OCI-LY7 (cell line): Measurements from ENCODE around the gene IDE. TPM values are rescaled to one million over a fixed set of nuclear protein-coding genes. Genes with fewer than 3 reads are reported as not detected.

Source experiments
- BruUV-seq: library from RNA; stranded (reverse); fragments of 400-500 nt; replicated peaks from 2 replicates; lab custom pipeline; 2021; lab: Mats Ljungman, UMichigan
- CTCF ChIA-PET: fragments of 300-600 bp; sonication (Branson Sonifier 250); formaldehyde crosslinking; loops from one replicate; lab custom pipeline; 2022; ENCODE audit warnings: antibody characterized with exemption; ENCODE audit not compliant: unreplicated experiment; lab: Charles Lee
- POLR2A ChIA-PET: fragments of 300-600 bp; sonication (Branson Sonifier 250); formaldehyde crosslinking; loops from one replicate; lab custom pipeline; 2022; ENCODE audit warnings: antibody characterized with exemption; lab: Charles Lee
- DNase-seq: peaks from one replicate; pipeline ENCODE4 v3.0.0-alpha.2; 2015; ENCODE audit warnings: low spot score
- H2AFZ ChIP-seq: fragments of 200-600 bp; sonication (generic), shearing (Covaris generic); 2 replicates; pipeline ENCODE4 v1.6.1; 2014; ENCODE audit warnings: mild to moderate bottlenecking, antibody characterized with exemption, low read length, moderate library complexity
- H3K27ac ChIP-seq: fragments of 200-600 bp; sonication (generic); 2 replicates; pipeline ENCODE4 v1.5.1; 2014; ENCODE audit warnings: mixed run types, low read depth, mild to moderate bottlenecking, moderate library complexity, low read length, inconsistent platforms; ENCODE audit not compliant: poor library complexity, severe bottlenecking
- H3K36me3 ChIP-seq: fragments of 200-600 bp; sonication (generic); 2 replicates; pipeline ENCODE4 v1.6.1; 2014; ENCODE audit warnings: mild to moderate bottlenecking, antibody characterized with exemption, low read length, moderate library complexity, mixed read lengths; ENCODE audit not compliant: insufficient read depth
- H3K4me1 ChIP-seq: fragments of 200-600 bp; sonication (generic); 2 replicates; pipeline ENCODE4 v1.5.1; 2014; ENCODE audit warnings: mild to moderate bottlenecking, low read length; ENCODE audit not compliant: insufficient read depth, poor library complexity, severe bottlenecking
- H3K4me2 ChIP-seq: fragments of 200-600 bp; sonication (generic); 2 replicates; pipeline ENCODE4 v1.6.1; 2014; ENCODE audit warnings: mild to moderate bottlenecking, low read length
- H3K4me3 ChIP-seq: fragments of 200-600 bp; sonication (generic); 2 replicates; pipeline ENCODE4 v1.5.1; 2014; ENCODE audit warnings: mild to moderate bottlenecking, low read depth, low read length; ENCODE audit not compliant: poor library complexity, severe bottlenecking
- H3K79me2 ChIP-seq: fragments of 200-600 bp; sonication (generic); 2 replicates; pipeline ENCODE4 v1.6.1; 2016; ENCODE audit warnings: low read depth, mild to moderate bottlenecking, low read length, moderate library complexity, mixed read lengths; ENCODE audit not compliant: insufficient read depth
- H3K9me2 ChIP-seq: fragments of 200-600 bp; sonication (generic); 2 replicates; pipeline ENCODE4 v1.6.1; 2016; ENCODE audit warnings: mild to moderate bottlenecking, low read length, mixed read lengths; ENCODE audit not compliant: insufficient read depth
- H3K9me3 ChIP-seq: fragments of 200-600 bp; sonication (generic); 2 replicates; pipeline ENCODE4 v1.6.1; 2014; ENCODE audit warnings: mild to moderate bottlenecking, mixed run types, low read length, mixed read lengths
- H4K20me1 ChIP-seq: fragments of 200-600 bp; sonication (generic); 2 replicates; pipeline ENCODE4 v1.6.1; 2014; ENCODE audit warnings: mild to moderate bottlenecking, antibody characterized with exemption, low read length, moderate library complexity, mixed read lengths; ENCODE audit not compliant: insufficient read depth
- EZH2phosphoT487 ChIP-seq: fragments of 200-600 bp; sonication (generic); IDR thresholded peaks from 2 replicates; pipeline ENCODE4 v1.6.1; 2018; ENCODE audit warnings: low read depth, borderline replicate concordance, mild to moderate bottlenecking, mixed run types, antibody characterized with exemption, low read length, moderate library complexity, mixed read lengths
- intact Hi-C: fragments of 100-400 bp; cut with micrococcal nuclease; formaldehyde crosslinking; loops from one replicate; pipeline ENCODE4 v1.10.0; 2022; ENCODE audit not compliant: unreplicated experiment
- total RNA-seq, 2 experiments: library from RNA; depleted of rRNA in 1 of 2; stranded (reverse); fragments of >200 nt in 1 of 2; shearing (Covaris generic) in 1 of 2; gene quantifications; 2 replicates each; pipeline ENCODE4 v1.2.3, GENCODE V29; 2014 to 2022
- TF ChIP-seq, protein P1 (sequence below): fragments of 200-600 bp; sonication (generic); conservative IDR thresholded peaks from 2 replicates; pipeline ENCODE4 v1.5.1; 2014; ENCODE audit warnings: mild to moderate bottlenecking, antibody characterized with exemption, low read length, moderate library complexity, mixed read lengths

Gene IDE
- total RNA-seq, 2 experiments from 2014 or later = 14.2 to 42.4 TPM

GRCh38 chr10:92420546-92421275, 153.2 kb downstream of the IDE start:
- no TSS peak for BruUV-seq

GRCh38 chr10:92419740-92420545, 153.9 kb downstream of the IDE start:
- Histone ChIP-seq H3K36me3 (no peaks in the 10 kb centered on the region), H3K9me2 (no peaks in the 10 kb centered on the region), H3K4me3 (no peak overlapping the region), H3K4me2 (no peak overlapping the region), H3K4me1 (no peaks in the 10 kb centered on the region), H3K79me2 (no peaks in the 10 kb centered on the region), H3K27ac (no peak overlapping the region), H3K9me3 (no peaks in the 10 kb centered on the region), H4K20me1 (no peaks in the 10 kb centered on the region), H2AFZ (no peak overlapping the region)
- TF ChIP-seq, protein P1, sequence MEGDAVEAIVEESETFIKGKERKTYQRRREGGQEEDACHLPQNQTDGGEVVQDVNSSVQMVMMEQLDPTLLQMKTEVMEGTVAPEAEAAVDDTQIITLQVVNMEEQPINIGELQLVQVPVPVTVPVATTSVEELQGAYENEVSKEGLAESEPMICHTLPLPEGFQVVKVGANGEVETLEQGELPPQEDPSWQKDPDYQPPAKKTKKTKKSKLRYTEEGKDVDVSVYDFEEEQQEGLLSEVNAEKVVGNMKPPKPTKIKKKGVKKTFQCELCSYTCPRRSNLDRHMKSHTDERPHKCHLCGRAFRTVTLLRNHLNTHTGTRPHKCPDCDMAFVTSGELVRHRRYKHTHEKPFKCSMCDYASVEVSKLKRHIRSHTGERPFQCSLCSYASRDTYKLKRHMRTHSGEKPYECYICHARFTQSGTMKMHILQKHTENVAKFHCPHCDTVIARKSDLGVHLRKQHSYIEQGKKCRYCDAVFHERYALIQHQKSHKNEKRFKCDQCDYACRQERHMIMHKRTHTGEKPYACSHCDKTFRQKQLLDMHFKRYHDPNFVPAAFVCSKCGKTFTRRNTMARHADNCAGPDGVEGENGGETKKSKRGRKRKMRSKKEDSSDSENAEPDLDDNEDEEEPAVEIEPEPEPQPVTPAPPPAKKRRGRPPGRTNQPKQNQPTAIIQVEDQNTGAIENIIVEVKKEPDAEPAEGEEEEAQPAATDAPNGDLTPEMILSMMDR = peak; percentile 37; the same call in 1 of the 2 replicates
- no peak for TF ChIP-seq EZH2phosphoT487
- no TSS peak for BruUV-seq
- ChIA-PET POLR2A (interaction anchor here (0.6 kb wide), 1 partner anchor 56 kb away, joined by 4 read pairs; no protein-coding TSS in a partner anchor), CTCF (no interaction called here)
- intact Hi-C loops = no loop called here
- DNase-seq = no peak

More at GRCh38 chr10:92420546-92421275, 153.2 kb downstream of the IDE start:
- Histone ChIP-seq H3K4me2 (no peak overlapping the region), H2AFZ (no peak overlapping the region), H3K36me3 (no peaks in the 10 kb centered on the region), H3K9me3 (no peaks in the 10 kb centered on the region), H4K20me1 (no peaks in the 10 kb centered on the region), H3K4me3 (no peak overlapping the region), H3K27ac (no peak overlapping the region), H3K79me2 (no peaks in the 10 kb centered on the region), H3K4me1 (no peaks in the 10 kb centered on the region), H3K9me2 (no peaks in the 10 kb centered on the region)
- POLR2A ChIA-PET = interaction anchor here (0.7 kb wide), 1 partner anchor 333 kb away, joined by 4 read pairs; no protein-coding TSS in a partner anchor
- DNase-seq = no peak
- intact Hi-C loops = no loop called here
- TF ChIP-seq, protein P1 = no peak
- no peak for TF ChIP-seq EZH2phosphoT487
- CTCF ChIA-PET = no interaction called here
